Measurements from ENCODE around the gene RASD1.
A peak's percentile ranks its signal among the peaks of the same experiment; 100 is the strongest.

RASD1 gene

GRCh38 chr17:17514993-17515933, 19.1 kb upstream of the RASD1 start:
- no peak overlapping the region for H3K4me3 ChIP-seq (ENCODE audit: low read length)
- H3K4me1 ChIP-seq (ENCODE audit: insufficient read depth, low read length) = peaks cover 14% of the 10 kb centered on the region
- H3K9ac ChIP-seq (ENCODE audit: low read depth, low read length) = 0 out of 2 replicates have a peak overlapping the region, but pooled peaks have one; percentile 15
- no peaks in the 10 kb centered on the region for H3K36me3 ChIP-seq (ENCODE audit: insufficient read depth, low read length)
- H3K27me3 ChIP-seq (ENCODE audit: insufficient read depth, low read length) = no peaks in the 10 kb centered on the region
- H3K9me3 ChIP-seq (ENCODE audit: insufficient read depth, low read depth, low read length) = no peaks in the 10 kb centered on the region
- WGBS = 56% methylated on average over 21 of the region's 21 CpGs
- H3K27ac ChIP-seq (ENCODE audit: low read depth, low read length) = peak overlapping the region; percentile 0; the same call in 1 of the 2 replicates

- 86% methylated on average over 16 of the region's 16 CpGs for WGBS
- peaks cover 14% of the 10 kb centered on the region for H3K4me1 ChIP-seq (ENCODE audit: insufficient read depth, low read length)
- H3K27ac ChIP-seq (ENCODE audit: low read depth, low read length) = peak overlapping the region; percentile 0; the same call in 1 of the 2 replicates
- no peaks in the 10 kb centered on the region for H3K36me3 ChIP-seq (ENCODE audit: insufficient read depth, low read length)
- H3K27me3 ChIP-seq (ENCODE audit: insufficient read depth, low read length) = no peaks in the 10 kb centered on the region
- 0 out of 2 replicates have a peak overlapping the region, but pooled peaks have one; percentile 15 for H3K9ac ChIP-seq (ENCODE audit: low read depth, low read length)
- no peak overlapping the region for H3K4me3 ChIP-seq (ENCODE audit: low read length)
- no peaks in the 10 kb centered on the region for H3K9me3 ChIP-seq (ENCODE audit: insufficient read depth, low read depth, low read length)
Observed at GRCh38 chr17:17514361-17514992, 18.3 kb upstream of the RASD1 start.

GRCh38 chr17:17513626-17514025, 17.4 kb upstream of the RASD1 start:
- Histone ChIP-seq H3K36me3 (ENCODE audit: insufficient read depth, low read length) (no peaks in the 10 kb centered on the region), H3K4me3 (ENCODE audit: low read length) (no peak overlapping the region), H3K4me1 (ENCODE audit: insufficient read depth, low read length) (peaks cover 14% of the 10 kb centered on the region), H3K9ac (ENCODE audit: low read depth, low read length) (no peak overlapping the region), H3K9me3 (ENCODE audit: insufficient read depth, low read depth, low read length) (no peaks in the 10 kb centered on the region), H3K27me3 (ENCODE audit: insufficient read depth, low read length) (no peaks in the 10 kb centered on the region), H3K27ac (ENCODE audit: low read depth, low read length) (no peak overlapping the region)
- WGBS = 90% methylated on average over 7 of the region's 7 CpGs

GRCh38 chr17:17512866-17513265, 16.7 kb upstream of the RASD1 start:
- Histone ChIP-seq H3K9ac (ENCODE audit: low read depth, low read length) (no peak overlapping the region), H3K27me3 (ENCODE audit: insufficient read depth, low read length) (no peaks in the 10 kb centered on the region), H3K27ac (ENCODE audit: low read depth, low read length) (no peak overlapping the region), H3K9me3 (ENCODE audit: insufficient read depth, low read depth, low read length) (no peaks in the 10 kb centered on the region), H3K4me3 (ENCODE audit: low read length) (no peak overlapping the region), H3K36me3 (ENCODE audit: insufficient read depth, low read length) (no peaks in the 10 kb centered on the region), H3K4me1 (ENCODE audit: insufficient read depth, low read length) (peaks cover 14% of the 10 kb centered on the region)
- WGBS = 96% methylated on average over 5 of the region's 5 CpGs

- Histone ChIP-seq H3K27me3 (ENCODE audit: insufficient read depth, low read length) (no peaks in the 10 kb centered on the region), H3K9me3 (ENCODE audit: insufficient read depth, low read depth, low read length) (no peaks in the 10 kb centered on the region), H3K4me1 (ENCODE audit: insufficient read depth, low read length) (peaks cover 14% of the 10 kb centered on the region), H3K27ac (ENCODE audit: low read depth, low read length) (no peak overlapping the region), H3K36me3 (ENCODE audit: insufficient read depth, low read length) (no peaks in the 10 kb centered on the region), H3K4me3 (ENCODE audit: low read length) (no peak overlapping the region), H3K9ac (ENCODE audit: low read depth, low read length) (no peak overlapping the region)
- 88% methylated on average over 29 of the region's 29 CpGs for WGBS
Observed at GRCh38 chr17:17511881-17512858, 16.0 kb upstream of the RASD1 start.

- no peaks in the 10 kb centered on the region for H3K9me3 ChIP-seq (ENCODE audit: insufficient read depth, low read depth, low read length)
- H3K4me1 ChIP-seq (ENCODE audit: insufficient read depth, low read length) = peaks cover 13% of the 10 kb centered on the region
- no peak overlapping the region for H3K4me3 ChIP-seq (ENCODE audit: low read length)
- H3K27ac ChIP-seq (ENCODE audit: low read depth, low read length) = no peak overlapping the region
- no peaks in the 10 kb centered on the region for H3K27me3 ChIP-seq (ENCODE audit: insufficient read depth, low read length)
- H3K9ac ChIP-seq (ENCODE audit: low read depth, low read length) = no peak overlapping the region
- 93% methylated on average over 12 of the region's 12 CpGs for WGBS
- H3K36me3 ChIP-seq (ENCODE audit: insufficient read depth, low read length) = no peaks in the 10 kb centered on the region
Observed at GRCh38 chr17:17511293-17511741, 15.1 kb upstream of the RASD1 start.

GRCh38 chr17:17510456-17511292, 14.5 kb upstream of the RASD1 start:
- WGBS = 92% methylated on average over 20 of the region's 20 CpGs
- peaks cover 8% of the 10 kb centered on the region for H3K4me1 ChIP-seq (ENCODE audit: insufficient read depth, low read length)
- H3K27ac ChIP-seq (ENCODE audit: low read depth, low read length) = no peak overlapping the region

GRCh38 chr17:17509601-17510425, 13.6 kb upstream of the RASD1 start:
- H3K4me1 ChIP-seq (ENCODE audit: insufficient read depth, low read length) = no peaks in the 10 kb centered on the region
- no peaks in the 10 kb centered on the region for H3K27me3 ChIP-seq (ENCODE audit: insufficient read depth, low read length)
- H3K9ac ChIP-seq (ENCODE audit: low read depth, low read length) = no peak overlapping the region
- H3K9me3 ChIP-seq (ENCODE audit: insufficient read depth, low read depth, low read length) = no peaks in the 10 kb centered on the region
- WGBS = 91% methylated on average over 21 of the region's 21 CpGs
- H3K27ac ChIP-seq (ENCODE audit: low read depth, low read length) = no peak overlapping the region
- H3K36me3 ChIP-seq (ENCODE audit: insufficient read depth, low read length) = no peaks in the 10 kb centered on the region
- H3K4me3 ChIP-seq (ENCODE audit: low read length) = no peak overlapping the region

More at GRCh38 chr17:17510456-17511292, 14.5 kb upstream of the RASD1 start:
- H3K36me3 ChIP-seq (ENCODE audit: insufficient read depth, low read length) = no peaks in the 10 kb centered on the region
- H3K4me3 ChIP-seq (ENCODE audit: low read length) = no peak overlapping the region
- H3K9me3 ChIP-seq (ENCODE audit: insufficient read depth, low read depth, low read length) = no peaks in the 10 kb centered on the region
- H3K27me3 ChIP-seq (ENCODE audit: insufficient read depth, low read length) = no peaks in the 10 kb centered on the region
- H3K9ac ChIP-seq (ENCODE audit: low read depth, low read length) = no peak overlapping the region

GRCh38 chr17:17508646-17509591, 12.7 kb upstream of the RASD1 start:
- Histone ChIP-seq H3K4me3 (ENCODE audit: low read length) (no peak overlapping the region), H3K9ac (ENCODE audit: low read depth, low read length) (no peak overlapping the region), H3K27ac (ENCODE audit: low read depth, low read length) (no peak overlapping the region), H3K4me1 (ENCODE audit: insufficient read depth, low read length) (no peaks in the 10 kb centered on the region), H3K27me3 (ENCODE audit: insufficient read depth, low read length) (no peaks in the 10 kb centered on the region), H3K36me3 (ENCODE audit: insufficient read depth, low read length) (no peaks in the 10 kb centered on the region), H3K9me3 (ENCODE audit: insufficient read depth, low read depth, low read length) (no peaks in the 10 kb centered on the region)
- WGBS = 91% methylated on average over 33 of the region's 33 CpGs
